Measurements from ENCODE around the gene RAP1GDS1.

Gene RAP1GDS1

GRCh38 chr4:98260579-98261404 is at the start of gene RAP1GDS1:
Gene RAP1GDS1, plus strand, starts transcription at chr4:98261384. Its CDS starts 182 bp downstream, at chr4:98261566.
- peak; percentile 93 for DNase-seq (ENCODE audit: low spot score)

- DNase-seq (ENCODE audit: low spot score): no peak
Observed at GRCh38 chr4:98222306-98222705, 38.9 kb upstream of the RAP1GDS1 start.

GRCh38 chr4:98226396-98226795 is 34.8 kb upstream of the RAP1GDS1 start:
- no peak for DNase-seq (ENCODE audit: low spot score)

GRCh38 chr4:98230961-98231360 is 30.2 kb upstream of the RAP1GDS1 start:
- no peak for DNase-seq (ENCODE audit: low spot score)

GRCh38 chr4:98232202-98232601 is 29.0 kb upstream of the RAP1GDS1 start:
- no peak for DNase-seq (ENCODE audit: low spot score)

- no peak for DNase-seq (ENCODE audit: low spot score)
Observed at GRCh38 chr4:98237204-98237603, 24.0 kb upstream of the RAP1GDS1 start.

GRCh38 chr4:98242063-98242462 is 19.1 kb upstream of the RAP1GDS1 start:
- no peak for DNase-seq (ENCODE audit: low spot score)

- no peak for DNase-seq (ENCODE audit: low spot score)
Observed at GRCh38 chr4:98242538-98242937, 18.6 kb upstream of the RAP1GDS1 start.

- DNase-seq (ENCODE audit: low spot score): no peak
Observed at GRCh38 chr4:98245226-98245625, 16.0 kb upstream of the RAP1GDS1 start.

GRCh38 chr4:98248934-98249333 is 12.2 kb upstream of the RAP1GDS1 start:
- DNase-seq (ENCODE audit: low spot score): no peak

- DNase-seq (ENCODE audit: low spot score): no peak
Observed at GRCh38 chr4:98249831-98250230, 11.4 kb upstream of the RAP1GDS1 start.

- DNase-seq (ENCODE audit: low spot score): no peak
Observed at GRCh38 chr4:98253499-98253898, 7.7 kb upstream of the RAP1GDS1 start.

GRCh38 chr4:98260047-98260578 is 1.1 kb upstream of the RAP1GDS1 start:
- no peak for DNase-seq (ENCODE audit: low spot score)

GRCh38 chr4:98261405-98262291 is 464 bp downstream of the RAP1GDS1 start:
- peak; percentile 19 for DNase-seq (ENCODE audit: low spot score)

- no peak for DNase-seq (ENCODE audit: low spot score)
Observed at GRCh38 chr4:98262431-98262830, 1.2 kb downstream of the RAP1GDS1 start.

- DNase-seq (ENCODE audit: low spot score): no peak
Observed at GRCh38 chr4:98267498-98267897, 6.3 kb downstream of the RAP1GDS1 start.

- DNase-seq (ENCODE audit: low spot score): no peak
Observed at GRCh38 chr4:98275145-98275544, 14.0 kb downstream of the RAP1GDS1 start.

GRCh38 chr4:98283219-98284189 is 22.3 kb downstream of the RAP1GDS1 start:
- DNase-seq (ENCODE audit: low spot score): no peak

- no peak for DNase-seq (ENCODE audit: low spot score)
Observed at GRCh38 chr4:98284640-98285046, 23.5 kb downstream of the RAP1GDS1 start.

GRCh38 chr4:98285676-98286075 is 24.5 kb downstream of the RAP1GDS1 start:
- DNase-seq (ENCODE audit: low spot score): no peak

GRCh38 chr4:98287328-98287727 is 26.1 kb downstream of the RAP1GDS1 start:
- DNase-seq (ENCODE audit: low spot score): no peak

Data from CD4-positive, alpha-beta T cell treated with Interleukin-15 for 4 hours (primary cell).